ENCODE data around the gene AGK.

- TF ChIP-seq PATZ1 (CRISPR knock-in tag; IDR thresholded peaks at IDR 0.05; ENCODE audit: borderline replicate concordance) (no peak), ZFP30 (CRISPR knock-in tag; IDR thresholded peaks at IDR 0.05) (no peak)
Measured at GRCh38 chr7:141568227-141568626, 17.0 kb downstream of the AGK start.

All from SK-N-SH treated with all-trans-retinoic acid at 6 μM for 48 hours (cell line).